GM23338 (cell line): ENCODE measurements around the gene LGALS16. TPM values are rescaled to one million over a fixed set of nuclear protein-coding genes. Genes with fewer than 3 reads are reported as not detected.

Source experiments
- ATAC-seq: fragments of 200-7000 bp; cut with Tn5 transposase; 3 replicates; pipeline ENCODE4 v1.9.1; 2020
- DNase-seq: peaks from one replicate; pipeline ENCODE4 v3.0.0-alpha.2; 2015; ENCODE audit warnings: low spot score
- H2AFZ ChIP-seq: fragments of 200-600 bp; sonication (generic); 2 replicates; pipeline ENCODE4 v1.8.0; 2016; ENCODE audit warnings: antibody characterized with exemption, mild to moderate bottlenecking, moderate library complexity
- H3F3A ChIP-seq: fragments of 200-600 bp; sonication (generic); replicated peaks from 2 replicates; pipeline ENCODE4 v1.8.0; 2017; ENCODE audit warnings: antibody characterized with exemption, mixed run types, low read depth
- H3K27ac ChIP-seq: fragments of 200-600 bp; sonication (generic); 2 replicates; pipeline ENCODE4 v1.6.1; 2016; ENCODE audit warnings: low read depth
- H3K27me3 ChIP-seq: fragments of 200-600 bp; sonication (generic); 2 replicates; pipeline ENCODE4 v1.8.0; 2016; ENCODE audit warnings: mild to moderate bottlenecking, mixed run types, moderate library complexity; ENCODE audit not compliant: insufficient read depth
- H3K36me3 ChIP-seq: fragments of 200-600 bp; sonication (generic); 2 replicates; pipeline ENCODE4 v1.8.0; 2016; ENCODE audit warnings: mild to moderate bottlenecking; ENCODE audit not compliant: insufficient read depth
- H3K4me1 ChIP-seq: fragments of 200-600 bp; sonication (generic); 2 replicates; pipeline ENCODE4 v1.8.0; 2016; ENCODE audit warnings: mild to moderate bottlenecking, moderate library complexity; ENCODE audit not compliant: insufficient read depth
- H3K4me2 ChIP-seq: fragments of 200-600 bp; sonication (generic); 2 replicates; pipeline ENCODE4 v1.7.1; 2017; ENCODE audit warnings: mixed run types
- H3K4me3 ChIP-seq: fragments of 200-600 bp; sonication (generic); 2 replicates; pipeline ENCODE4 v1.6.1; 2016; ENCODE audit warnings: mixed run types
- H3K79me2 ChIP-seq: fragments of 200-600 bp; sonication (generic); replicated peaks from 2 replicates; pipeline ENCODE4 v1.8.0; 2017; ENCODE audit warnings: mild to moderate bottlenecking; ENCODE audit not compliant: insufficient read depth
- H3K9me2 ChIP-seq: fragments of 200-600 bp; sonication (generic); 2 replicates; pipeline ENCODE4 v1.8.0; 2017; ENCODE audit not compliant: insufficient read depth
- H4K20me1 ChIP-seq: fragments of 200-600 bp; sonication (generic); replicated peaks from 2 replicates; pipeline ENCODE4 v1.8.0; 2017; ENCODE audit warnings: mild to moderate bottlenecking; ENCODE audit not compliant: insufficient read depth
- H3K27ac Mint-ChIP-seq: 2 replicates; pipeline ENCODE4 v1.8.0; 2020; ENCODE audit warnings: inconsistent platforms, mild to moderate bottlenecking, moderate library complexity, mixed read lengths
- H3K27me3 Mint-ChIP-seq: 3 replicates; pipeline ENCODE4 v1.8.0; 2022; ENCODE audit warnings: low read depth, mild to moderate bottlenecking, moderate library complexity, mixed read lengths, inconsistent platforms; ENCODE audit not compliant: insufficient read depth, poor library complexity
- H3K36me3 Mint-ChIP-seq: 3 replicates; pipeline ENCODE4 v1.8.0; 2021; ENCODE audit warnings: low read depth, mild to moderate bottlenecking, inconsistent platforms, moderate library complexity, mixed read lengths
- H3K4me1 Mint-ChIP-seq: 3 replicates; pipeline ENCODE4 v1.8.0; 2020; ENCODE audit warnings: mild to moderate bottlenecking, inconsistent platforms, mixed read lengths
- H3K4me3 Mint-ChIP-seq: 3 replicates; pipeline ENCODE4 v1.8.0; 2021; ENCODE audit warnings: moderate library complexity, mild to moderate bottlenecking, inconsistent platforms, mixed read lengths
- H3K9me3 Mint-ChIP-seq: 3 replicates; pipeline ENCODE4 v1.8.0; 2020; ENCODE audit warnings: moderate library complexity, mild to moderate bottlenecking, inconsistent platforms, mixed read lengths
- ETS1 ChIP-seq: IDR thresholded peaks from 2 replicates; pipeline ENCODE4 v1.6.1; 2016; ENCODE audit warnings: antibody characterized with exemption
- EZH2 ChIP-seq: fragments of 200-600 bp; sonication (generic); IDR thresholded peaks from one replicate; pipeline ENCODE4 v1.8.0; 2017; ENCODE audit warnings: antibody characterized with exemption, mild to moderate bottlenecking, low read depth; ENCODE audit not compliant: unreplicated experiment
- EZH2phosphoT487 ChIP-seq: fragments of 200-600 bp; sonication (generic); IDR thresholded peaks from one replicate; pipeline ENCODE4 v1.8.1; 2018; ENCODE audit warnings: antibody characterized with exemption; ENCODE audit not compliant: unreplicated experiment
- JUNB ChIP-seq: IDR thresholded peaks from one replicate; pipeline ENCODE4 v1.6.1; 2016; ENCODE audit warnings: antibody characterized with exemption; ENCODE audit not compliant: unreplicated experiment
- NANOG ChIP-seq: IDR thresholded peaks from 2 replicates; pipeline ENCODE4 v1.6.1; 2016; ENCODE audit warnings: antibody characterized with exemption, borderline replicate concordance
- POLR2AphosphoS5 ChIP-seq: IDR thresholded peaks from 2 replicates; pipeline ENCODE4 v1.6.1; 2016; ENCODE audit warnings: antibody characterized with exemption, low read depth
- STAT1 ChIP-seq: IDR thresholded peaks from one replicate; pipeline ENCODE4 v1.6.1; 2016; ENCODE audit warnings: antibody characterized with exemption; ENCODE audit not compliant: unreplicated experiment
- ZNF114 ChIP-seq: fragments of 250-450 bp; sonication (Bioruptor Pico); IDR thresholded peaks from 2 replicates; pipeline ENCODE4 v1.5.0; 2020; ENCODE audit warnings: mild to moderate bottlenecking, moderate library complexity
- ZNF331 ChIP-seq: fragments of 250-450 bp; sonication (Bioruptor Pico); IDR thresholded peaks from 2 replicates; pipeline ENCODE4 v1.5.0; 2020; ENCODE audit warnings: low read depth, mild to moderate bottlenecking, moderate library complexity
- ZNF462 ChIP-seq: fragments of 250-450 bp; sonication (Bioruptor Pico); IDR thresholded peaks from 2 replicates; pipeline ENCODE4 v1.5.0; 2020; ENCODE audit warnings: mild to moderate bottlenecking, moderate library complexity
- polyA plus RNA-seq: library from polyadenylated mRNA; unstranded; fragments of >200 nt; fragmentation: Nextera tagmentation; extraction: Ambion mirVana; gene quantifications from 2 replicates; pipeline ENCODE4 v1.2.1, GENCODE V29; 2016
- total RNA-seq: library from RNA; depleted of rRNA; stranded (reverse); fragments of >200 nt; shearing (Covaris generic); gene quantifications from 2 replicates; pipeline ENCODE4 v1.2.3, GENCODE V29; 2014

The LGALS16 gene
- total and polyA plus RNA-seq, 2 experiments from 2014 or later: not detected

DNA sequence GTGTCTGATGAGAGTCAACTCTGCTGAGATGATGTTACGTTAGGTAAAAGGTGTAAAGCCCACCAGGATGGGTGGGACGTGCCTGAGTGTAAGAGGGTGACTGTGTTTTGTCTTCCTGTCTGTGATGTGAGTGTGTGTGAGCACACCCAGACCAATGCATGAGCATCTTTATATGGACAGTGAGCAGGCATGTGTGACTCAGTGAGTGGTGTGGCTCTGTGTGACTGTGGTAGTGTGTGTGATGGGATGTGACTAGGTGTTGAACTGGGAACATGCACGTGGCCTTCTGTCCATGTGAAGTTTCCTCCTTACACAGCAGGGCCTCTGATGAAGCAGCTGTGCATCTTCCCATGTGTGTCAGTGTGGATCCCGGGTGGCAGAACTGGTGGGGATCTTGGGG is 17.8 kb upstream of the LGALS16 start:
- H3K9me2 ChIP-seq: no peaks in the 10 kb centered on the region; the same call in 1 of the 2 replicates
- H3K4me1 Mint-ChIP-seq: no peaks in the 10 kb centered on the region
- no peaks in the 10 kb centered on the region for H3K36me3 Mint-ChIP-seq
- no peak overlapping the region for H3K4me3 ChIP-seq
- TF ChIP-seq ZNF331 (CRISPR knock-in tag) (no peak), EZH2phosphoT487 (no peak), STAT1 (no peak), ETS1 (no peak), ZNF462 (CRISPR knock-in tag) (no peak), NANOG (no peak), JUNB (no peak), ZNF114 (CRISPR knock-in tag) (no peak), POLR2AphosphoS5 (no peak), EZH2 (no peak)
- H3K27me3 ChIP-seq: no peaks in the 10 kb centered on the region
- no peak overlapping the region for H3K4me2 ChIP-seq
- H3K9me3 Mint-ChIP-seq: 0 out of 3 replicates have a peak, but pooled peaks cover 3% of the 10 kb centered on the region
- no peak overlapping the region for H2AFZ ChIP-seq
- H3K27ac ChIP-seq: no peak overlapping the region
- H3F3A ChIP-seq: no peaks in the 10 kb centered on the region
- no peaks in the 10 kb centered on the region for H3K4me1 ChIP-seq
- H3K36me3 ChIP-seq: no peaks in the 10 kb centered on the region
- no peak for ATAC-seq
- no peak for DNase-seq
- no peaks in the 10 kb centered on the region for H4K20me1 ChIP-seq
- H3K27me3 Mint-ChIP-seq: peaks cover 11% of the 10 kb centered on the region
- H3K79me2 ChIP-seq: no peaks in the 10 kb centered on the region
- no peak overlapping the region for H3K4me3 Mint-ChIP-seq
- H3K27ac Mint-ChIP-seq: no peak overlapping the region
